ENCODE results near the gene CNOT3.

The CNOT3 gene

DNA sequence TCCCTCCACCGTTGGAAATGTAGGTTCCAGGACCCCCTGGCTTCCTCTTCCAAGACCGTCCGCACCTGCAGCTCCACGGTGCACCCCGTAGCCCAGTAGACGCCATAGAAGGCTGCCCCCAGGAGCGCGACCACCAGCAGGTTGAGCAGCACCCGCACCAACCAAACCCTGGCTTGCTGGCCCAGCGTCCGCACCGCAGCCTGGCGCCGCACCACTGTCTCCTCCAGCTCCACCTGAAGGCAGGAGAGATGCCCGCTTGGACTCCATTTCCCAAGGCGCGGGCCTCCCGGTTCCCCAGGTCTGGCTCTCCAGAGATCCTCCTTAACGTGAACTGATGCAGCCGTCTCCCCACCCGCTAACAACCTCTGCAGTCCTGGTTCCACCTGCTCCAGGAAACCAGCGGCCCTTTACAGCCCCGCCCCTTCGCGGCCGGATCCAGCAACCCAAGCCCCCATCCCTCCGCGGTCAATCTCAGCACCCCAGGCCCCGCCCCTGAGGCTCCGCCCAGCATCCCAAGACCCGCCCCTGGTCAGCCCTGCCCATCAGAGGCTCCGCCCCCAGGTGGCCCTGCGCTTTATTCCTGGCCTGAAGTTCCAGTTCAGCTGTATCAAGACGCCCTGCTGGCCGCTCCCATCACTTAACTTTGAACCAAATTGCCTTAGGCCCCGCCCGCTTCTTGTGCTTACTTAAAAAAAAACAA lies 27.0 kb downstream of the CNOT3 start:
- Histone ChIP-seq H2AFZ (ENCODE audit: low read length) (no peak overlapping the region), H3K36me3 (replicated peaks; ENCODE audit: insufficient read depth, low read length) (no peaks in the 10 kb centered on the region), H3K4me1 (ENCODE audit: low read length) (peaks cover 10% of the 10 kb centered on the region), H3K27ac (ENCODE audit: low read length) (no peak overlapping the region), H3K9me2 (replicated peaks; ENCODE audit: insufficient read depth, low read length) (no peaks in the 10 kb centered on the region), H3F3A (ENCODE audit: insufficient read depth, low read length) (no peaks in the 10 kb centered on the region), H3K4me3 (ENCODE audit: low read length) (no peak overlapping the region), H3K9ac (ENCODE audit: low read length) (no peak overlapping the region), H3K79me2 (ENCODE audit: low read length) (peaks cover 5% of the 10 kb centered on the region; the same call in 1 of the 2 replicates), H3K9me3 (replicated peaks; ENCODE audit: insufficient read depth, low read length) (no peaks in the 10 kb centered on the region), H3K4me2 (ENCODE audit: low read depth, low read length) (no peak overlapping the region), H3K27me3 (replicated peaks; ENCODE audit: insufficient read depth, low read length) (peaks cover 24% of the 10 kb centered on the region), H4K20me1 (ENCODE audit: insufficient read depth, low read length) (no peaks in the 10 kb centered on the region)
- no peak for DNase-seq
- TF ChIP-seq EZH2phosphoT487 (IDR thresholded peaks at IDR 0.05; ENCODE audit: low read length) (no peak), EZH2 (optimal IDR thresholded peaks at IDR 0.05; ENCODE audit: low read depth, low read length) (no peak)
- TF ChIP-seq, protein P1, sequence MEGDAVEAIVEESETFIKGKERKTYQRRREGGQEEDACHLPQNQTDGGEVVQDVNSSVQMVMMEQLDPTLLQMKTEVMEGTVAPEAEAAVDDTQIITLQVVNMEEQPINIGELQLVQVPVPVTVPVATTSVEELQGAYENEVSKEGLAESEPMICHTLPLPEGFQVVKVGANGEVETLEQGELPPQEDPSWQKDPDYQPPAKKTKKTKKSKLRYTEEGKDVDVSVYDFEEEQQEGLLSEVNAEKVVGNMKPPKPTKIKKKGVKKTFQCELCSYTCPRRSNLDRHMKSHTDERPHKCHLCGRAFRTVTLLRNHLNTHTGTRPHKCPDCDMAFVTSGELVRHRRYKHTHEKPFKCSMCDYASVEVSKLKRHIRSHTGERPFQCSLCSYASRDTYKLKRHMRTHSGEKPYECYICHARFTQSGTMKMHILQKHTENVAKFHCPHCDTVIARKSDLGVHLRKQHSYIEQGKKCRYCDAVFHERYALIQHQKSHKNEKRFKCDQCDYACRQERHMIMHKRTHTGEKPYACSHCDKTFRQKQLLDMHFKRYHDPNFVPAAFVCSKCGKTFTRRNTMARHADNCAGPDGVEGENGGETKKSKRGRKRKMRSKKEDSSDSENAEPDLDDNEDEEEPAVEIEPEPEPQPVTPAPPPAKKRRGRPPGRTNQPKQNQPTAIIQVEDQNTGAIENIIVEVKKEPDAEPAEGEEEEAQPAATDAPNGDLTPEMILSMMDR (IDR thresholded peaks at IDR 0.05; ENCODE audit: low read length), result no peak

DNA sequence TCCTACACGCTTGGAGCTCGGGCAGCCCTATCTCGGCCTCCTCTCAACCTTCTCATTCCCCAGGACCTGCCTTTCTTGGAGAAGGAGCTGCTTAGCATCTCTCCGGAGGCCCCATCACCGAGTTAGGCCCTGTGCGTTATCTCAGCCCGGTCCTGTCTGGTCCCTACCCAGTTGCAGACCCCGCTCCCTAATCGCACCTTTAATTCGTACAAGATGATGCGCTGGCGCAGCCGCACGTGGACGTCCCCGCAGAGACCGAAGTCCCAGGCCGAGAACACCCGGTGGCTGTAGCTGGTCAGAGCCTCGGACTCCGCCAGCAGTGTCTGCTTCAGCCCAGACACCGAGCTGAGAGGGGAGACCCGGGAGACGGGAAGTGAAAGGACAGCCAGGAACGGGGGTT lies 27.7 kb downstream of the CNOT3 start:
- no peaks in the 10 kb centered on the region for H3K9me3 ChIP-seq (replicated peaks; ENCODE audit: insufficient read depth, low read length)

DNA sequence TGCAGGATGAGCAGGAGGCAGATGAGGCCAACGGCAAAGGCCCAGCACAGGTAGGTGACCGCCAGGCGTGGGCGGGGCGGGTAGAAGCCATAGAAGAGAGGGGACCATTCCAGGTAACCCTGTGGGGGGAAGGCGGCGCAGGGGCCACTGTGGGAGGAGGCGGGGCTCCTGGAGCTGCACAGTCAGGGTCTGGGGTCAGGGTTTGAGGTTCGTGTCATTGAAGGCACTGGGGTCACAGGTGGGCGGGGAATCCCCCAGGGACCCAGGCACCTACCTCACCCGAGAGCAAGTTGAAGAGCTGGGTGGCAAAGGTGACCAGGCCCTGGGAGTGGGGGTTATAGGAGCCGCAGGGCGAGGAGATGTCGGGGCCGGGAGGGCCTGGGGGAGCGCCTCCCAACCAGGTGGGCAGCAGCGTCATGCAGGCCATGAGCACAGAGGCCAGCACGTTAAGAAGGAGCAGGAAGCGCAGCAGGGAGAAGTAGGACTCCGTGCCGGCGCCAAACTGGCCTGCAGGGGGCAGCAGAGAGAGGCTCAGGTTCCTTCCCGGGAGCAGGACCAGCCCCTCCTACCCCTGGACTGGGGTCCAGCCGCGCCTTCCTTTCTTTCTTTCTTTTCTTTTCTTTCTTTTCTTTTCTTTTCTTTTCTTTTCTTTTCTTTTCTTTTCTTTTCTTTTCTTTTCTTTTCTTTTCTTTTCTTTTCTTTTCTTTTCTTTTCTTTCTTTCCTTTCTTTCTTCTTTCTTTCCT lies 30.8 kb downstream of the CNOT3 start:
- Histone ChIP-seq H3K36me3 (replicated peaks; ENCODE audit: insufficient read depth, low read length) (no peaks in the 10 kb centered on the region), H3K27ac (ENCODE audit: low read length) (no peak overlapping the region), H2AFZ (ENCODE audit: low read length) (no peak overlapping the region), H3K4me1 (ENCODE audit: low read length) (peaks cover 4% of the 10 kb centered on the region; the same call in 1 of the 2 replicates), H3F3A (ENCODE audit: insufficient read depth, low read length) (no peaks in the 10 kb centered on the region), H3K9me3 (replicated peaks; ENCODE audit: insufficient read depth, low read length) (no peaks in the 10 kb centered on the region), H3K4me3 (ENCODE audit: low read length) (no peak overlapping the region; the same call in 1 of the 2 replicates), H3K9me2 (replicated peaks; ENCODE audit: insufficient read depth, low read length) (no peaks in the 10 kb centered on the region), H4K20me1 (ENCODE audit: insufficient read depth, low read length) (no peaks in the 10 kb centered on the region), H3K4me2 (ENCODE audit: low read depth, low read length) (peak overlapping the region; percentile 76; the same call in 1 of the 2 replicates), H3K9ac (ENCODE audit: low read length) (no peak overlapping the region), H3K27me3 (replicated peaks; ENCODE audit: insufficient read depth, low read length) (peaks cover 24% of the 10 kb centered on the region), H3K79me2 (ENCODE audit: low read length) (no peaks in the 10 kb centered on the region)
- TF ChIP-seq, protein P1 (IDR thresholded peaks at IDR 0.05; ENCODE audit: low read length), result peak; percentile 72
- no peak for TF ChIP-seq EZH2 (optimal IDR thresholded peaks at IDR 0.05; ENCODE audit: low read depth, low read length)
- DNase-seq, result peak; percentile 79

More for the DNA sequence above, 27.7 kb downstream of the CNOT3 start:
- no peak overlapping the region for H3K4me2 ChIP-seq (ENCODE audit: low read depth, low read length)
- peaks cover 24% of the 10 kb centered on the region for H3K27me3 ChIP-seq (replicated peaks; ENCODE audit: insufficient read depth, low read length)
- H3F3A ChIP-seq (ENCODE audit: insufficient read depth, low read length), result no peaks in the 10 kb centered on the region
- no peak overlapping the region for H3K9ac ChIP-seq (ENCODE audit: low read length)
- no peak overlapping the region for H2AFZ ChIP-seq (ENCODE audit: low read length)
- peaks cover 5% of the 10 kb centered on the region; the same call in 1 of the 2 replicates for H3K79me2 ChIP-seq (ENCODE audit: low read length)
- no peak overlapping the region for H3K4me3 ChIP-seq (ENCODE audit: low read length)
- no peak for DNase-seq
- peaks cover 10% of the 10 kb centered on the region for H3K4me1 ChIP-seq (ENCODE audit: low read length)
- H3K36me3 ChIP-seq (replicated peaks; ENCODE audit: insufficient read depth, low read length), result no peaks in the 10 kb centered on the region
- no peaks in the 10 kb centered on the region for H4K20me1 ChIP-seq (ENCODE audit: insufficient read depth, low read length)
- TF ChIP-seq EZH2 (optimal IDR thresholded peaks at IDR 0.05; ENCODE audit: low read depth, low read length) (no peak), EZH2phosphoT487 (IDR thresholded peaks at IDR 0.05; ENCODE audit: low read length) (no peak)
- TF ChIP-seq, protein P1 (IDR thresholded peaks at IDR 0.05; ENCODE audit: low read length), result no peak
- H3K27ac ChIP-seq (ENCODE audit: low read length), result no peak overlapping the region
- H3K9me2 ChIP-seq (replicated peaks; ENCODE audit: insufficient read depth, low read length), result no peaks in the 10 kb centered on the region
